Cerebellar nuclear complex (tissue), 1 donor: ENCODE measurements around the gene HNRNPK.

ENCODE experiments used
- DNase-seq, 2 experiments: peaks; one replicate each; lab custom pipeline; 2025; lab: John Stamatoyannopoulos, UW

Gene HNRNPK

GRCh38 chr9:83934569-83935275 lies 45.3 kb downstream of the HNRNPK start:
- no peak for DNase-seq

- no peak for DNase-seq
These were observed 46.2 kb downstream of the HNRNPK start for GRCh38 chr9:83933790-83934189.

DNA sequence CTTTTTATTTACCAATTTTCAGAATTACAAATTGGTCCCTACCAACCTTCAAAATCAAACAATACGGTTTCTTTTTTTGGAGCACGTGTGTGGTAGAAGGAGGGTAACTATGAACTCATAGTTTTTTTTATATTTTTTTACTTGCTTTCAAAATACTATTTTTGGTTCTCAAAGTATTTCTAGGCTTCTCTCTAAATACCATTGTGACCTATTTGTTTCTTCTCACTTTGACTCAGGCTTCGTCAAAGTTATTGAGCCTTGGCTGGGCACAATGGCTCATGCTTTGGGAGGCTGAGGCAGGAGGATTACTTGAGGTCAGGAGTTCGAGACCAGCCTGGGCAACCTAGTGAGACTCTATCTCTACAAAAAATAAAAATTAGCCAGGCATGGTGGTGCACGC lies 47.2 kb downstream of the HNRNPK start:
- no peak for DNase-seq

DNA sequence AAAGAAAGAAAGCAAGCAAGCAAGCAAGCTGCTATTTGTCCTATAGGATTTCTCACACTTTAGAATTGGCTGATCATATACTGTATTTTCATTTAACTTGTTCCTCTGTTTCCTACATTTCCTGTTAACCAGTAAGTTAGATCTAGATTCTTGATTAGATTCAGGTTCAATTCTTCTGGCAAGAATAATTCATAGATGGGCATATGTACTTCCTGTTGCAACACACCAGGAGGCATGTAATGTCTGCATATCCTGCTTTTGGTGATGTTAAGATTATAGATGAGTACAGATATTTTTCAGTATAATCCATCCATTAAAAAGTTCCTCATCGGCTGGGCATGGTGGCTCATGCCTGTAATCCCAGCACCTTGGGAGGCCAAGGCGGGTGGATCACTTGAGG lies 48.0 kb downstream of the HNRNPK start:
- no peak for DNase-seq

GRCh38 chr9:83930881-83931280 lies 49.1 kb downstream of the HNRNPK start:
- DNase-seq = no peak

GRCh38 chr9:83927591-83927990 lies 52.4 kb downstream of the HNRNPK start:
- DNase-seq = no peak

DNA sequence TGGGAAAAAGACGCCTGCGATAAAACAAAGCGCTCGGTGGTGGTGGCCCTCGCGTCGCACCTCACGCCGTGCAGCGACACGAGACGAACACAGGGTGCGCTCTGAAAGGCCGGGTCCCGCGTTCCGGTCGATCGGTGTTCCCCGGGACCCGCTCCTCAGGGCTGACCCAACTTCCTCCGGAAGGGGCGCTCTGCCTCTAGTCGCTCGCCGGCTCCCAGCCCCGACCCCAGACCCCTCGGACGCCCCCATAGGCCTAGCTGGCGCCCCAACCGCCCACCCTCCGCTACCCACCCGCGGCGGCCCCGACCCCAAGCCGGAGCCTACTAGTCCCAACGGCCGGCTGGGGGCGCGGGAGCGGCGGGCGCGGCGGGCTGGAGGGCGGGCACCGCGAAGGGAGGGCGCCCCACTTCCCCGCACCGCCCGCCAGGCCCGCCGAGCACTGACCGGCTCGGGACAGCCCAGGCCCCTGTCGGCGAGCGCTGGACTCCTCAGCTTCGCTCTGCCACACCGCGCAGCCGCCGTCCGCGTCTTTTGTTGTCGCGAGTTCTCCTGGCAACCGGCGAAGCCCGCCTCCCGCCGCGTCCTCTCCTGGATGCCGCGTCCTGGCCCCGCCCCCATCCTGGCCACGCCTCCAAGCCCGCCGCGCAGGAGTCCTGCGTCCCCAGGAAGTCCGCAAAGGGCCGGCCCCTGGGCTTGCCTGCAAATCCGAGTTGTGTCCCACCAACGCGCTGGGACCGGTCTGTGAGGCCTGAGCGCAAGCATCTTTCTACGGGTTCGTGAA lies 58.9 kb downstream of the HNRNPK start, which contains the start of gene KIF27:
Gene KIF27, minus strand, starts transcription at position 506 of the 781 bp plus-strand sequence. CDS start 5,841 bp downstream, outside the sequence.
- peak; percentile 38 to 82 for DNase-seq

GRCh38 chr9:83920469-83920926 lies 59.5 kb downstream of the HNRNPK start:
- peak in 1 of 2 experiments; percentile 24 for DNase-seq

- DNase-seq = no peak
These were observed 60.9 kb downstream of the HNRNPK start for GRCh38 chr9:83919111-83919510.
